RWPE1 (cell line): ENCODE measurements around the gene SLC9B1.
A peak's percentile ranks its signal among the peaks of the same experiment; 100 is the strongest.

Experiments used
- CTCF ChIA-PET: fragments of 350-600 bp; sonication (Branson Sonifier 250); formaldehyde crosslinking; extraction: SDS; loops from one replicate; lab custom pipeline; 2021; lab: Yijun Ruan, JAX
- POLR2A ChIA-PET: fragments of 400-600 bp; formaldehyde crosslinking; extraction: SDS; loops from one replicate; lab custom pipeline; 2020; ENCODE audit warnings: antibody characterized with exemption; ENCODE audit not compliant: low non-redundant PET; lab: Yijun Ruan, JAX
- DNase-seq: peaks from one replicate; pipeline ENCODE4 v3.0.0; 2012; ENCODE audit warnings: low spot score
- H3K27ac ChIP-seq: fragments of 450-650 bp; 2 replicates; pipeline ENCODE4 v1.5.1; 2017
- CTCF ChIP-seq: fragments of 450-650 bp; conservative IDR thresholded peaks from 2 replicates; pipeline ENCODE4 v1.5.1; 2017; ENCODE audit warnings: low read depth, mild to moderate bottlenecking

Gene SLC9B1

GRCh38 chr4:103019308-103020124, at the start of gene SLC9B1:
Gene SLC9B1, minus strand, starts transcription at chr4:103019705. Its CDS starts 27,994 bp downstream, at chr4:102991711.
- DNase-seq, result peak; percentile 91
- peak within 1 kb of the TSS; percentile 86 for H3K27ac ChIP-seq
- CTCF ChIA-PET, result interaction anchor here (0.7 kb wide), 1 partner anchor 1143 kb away, joined by 7 read pairs; no protein-coding TSS in a partner anchor
- no peak for TF ChIP-seq CTCF
- POLR2A ChIA-PET, result interaction anchor here (0.5 kb wide), 1 partner anchor 206 kb away, joined by 3 read pairs; no protein-coding TSS in a partner anchor

- CTCF ChIA-PET, result no interaction called here
Observed at GRCh38 chr4:103067841-103068547, 48.5 kb upstream of the SLC9B1 start.

GRCh38 chr4:103060453-103061148, 41.1 kb upstream of the SLC9B1 start:
- ChIA-PET POLR2A (interaction anchor here (0.7 kb wide), 1 partner anchor 549 kb away, joined by 4 read pairs; no protein-coding TSS in a partner anchor), CTCF (no interaction called here)
- DNase-seq, result no peak
- TF ChIP-seq CTCF, result no peak
- no peak overlapping the region for H3K27ac ChIP-seq

More at GRCh38 chr4:103067841-103068547, 48.5 kb upstream of the SLC9B1 start:
- H3K27ac ChIP-seq, result no peak overlapping the region
- no peak for DNase-seq
- POLR2A ChIA-PET, result no interaction called here
- no peak for TF ChIP-seq CTCF

GRCh38 chr4:103054030-103054429, 34.5 kb upstream of the SLC9B1 start:
- ChIA-PET CTCF (interaction anchor here (0.8 kb wide), 1 partner anchor 8 kb away, joined by 3 read pairs; no protein-coding TSS in a partner anchor), POLR2A (no interaction called here)

GRCh38 chr4:103052779-103053178, 33.3 kb upstream of the SLC9B1 start:
- CTCF ChIA-PET, result no interaction called here
- no peak overlapping the region for H3K27ac ChIP-seq
- TF ChIP-seq CTCF, result no peak

More at GRCh38 chr4:103054030-103054429, 34.5 kb upstream of the SLC9B1 start:
- H3K27ac ChIP-seq, result no peak overlapping the region
- TF ChIP-seq CTCF, result no peak
- no peak for DNase-seq

GRCh38 chr4:103052145-103052544, 32.6 kb upstream of the SLC9B1 start:
- ChIA-PET CTCF (no interaction called here), POLR2A (no interaction called here)
- DNase-seq, result no peak
- no peak overlapping the region for H3K27ac ChIP-seq
- no peak for TF ChIP-seq CTCF

More at GRCh38 chr4:103052779-103053178, 33.3 kb upstream of the SLC9B1 start:
- POLR2A ChIA-PET, result no interaction called here
- no peak for DNase-seq
